IMR-90 (cell line): Measurements from ENCODE around the gene LIPG. TPM values are rescaled to one million over a fixed set of nuclear protein-coding genes. Genes with fewer than 3 reads are reported as not detected.

Experiments used
- ATAC-seq: fragments of 200-7000 bp; cut with Tn5 transposase; 2 replicates; pipeline ENCODE4 v1.9.1; 2020; ENCODE audit warnings: low read depth, mild to moderate bottlenecking, moderate library complexity
- BruUV-seq: library from RNA; stranded (reverse); fragments of 400-500 nt; replicated peaks from 2 replicates; lab custom pipeline; 2021; lab: Mats Ljungman, UMichigan
- CTCF ChIA-PET: fragments of 300-600 bp; formaldehyde crosslinking; extraction: SDS; loops from one replicate; lab custom pipeline; 2021; ENCODE audit warnings: antibody characterized with exemption; lab: Yijun Ruan, JAX
- POLR2A ChIA-PET: fragments of 300-600 bp; sonication (Branson Sonifier 250); formaldehyde crosslinking; loops from one replicate; lab custom pipeline; 2022; ENCODE audit warnings: antibody characterized with exemption; ENCODE audit not compliant: unreplicated experiment; lab: Charles Lee
- DNase-seq: peaks from one replicate; pipeline ENCODE4 v3.0.0; 2013
- H2AFZ ChIP-seq: replicated peaks from 2 replicates; pipeline ENCODE3; 2013; ENCODE audit warnings: low read length, mild to moderate bottlenecking; ENCODE audit not compliant: poor library complexity
- H2AK5ac ChIP-seq: 2 replicates; pipeline ENCODE4 v1.6.1; 2013; ENCODE audit warnings: low read depth, low read length, inconsistent platforms
- H2AK9ac ChIP-seq: replicated peaks from 2 replicates; pipeline ENCODE3; 2013; ENCODE audit warnings: mild to moderate bottlenecking, low read depth, low read length, moderate library complexity; ENCODE audit not compliant: poor library complexity
- H2BK120ac ChIP-seq: 2 replicates; pipeline ENCODE4 v1.6.1; 2013; ENCODE audit warnings: low read depth, low read length, inconsistent platforms
- H2BK15ac ChIP-seq: 3 replicates; pipeline ENCODE4 v1.6.1; 2013; ENCODE audit warnings: low read depth, low read length, inconsistent platforms
- H2BK20ac ChIP-seq: 2 replicates; pipeline ENCODE4 v1.6.1; 2013; ENCODE audit warnings: low read depth, mild to moderate bottlenecking, inconsistent platforms, low read length, moderate library complexity
- H2BK5ac ChIP-seq: 2 replicates; pipeline ENCODE4 v1.6.1; 2013; ENCODE audit warnings: mild to moderate bottlenecking, low read depth, low read length, inconsistent platforms; ENCODE audit not compliant: poor library complexity, severe bottlenecking
- H3K14ac ChIP-seq: replicated peaks from 2 replicates; pipeline ENCODE4 v1.6.1; 2013; ENCODE audit warnings: low read depth, low read length, inconsistent platforms
- H3K18ac ChIP-seq: 2 replicates; pipeline ENCODE4 v1.6.1; 2013; ENCODE audit warnings: low read depth, low read length, control low read depth
- H3K23ac ChIP-seq: 2 replicates; pipeline ENCODE4 v1.6.1; 2013; ENCODE audit warnings: low read depth, low read length, inconsistent platforms
- H3K27ac ChIP-seq: 2 replicates; pipeline ENCODE4 v1.5.1; 2013; ENCODE audit warnings: mild to moderate bottlenecking, control low read depth, low read length; ENCODE audit not compliant: insufficient read depth
- H3K27me3 ChIP-seq: 2 replicates; pipeline ENCODE4 v1.6.1; 2013; ENCODE audit warnings: low read length; ENCODE audit not compliant: control insufficient read depth, insufficient read depth
- H3K36me3 ChIP-seq: 2 replicates; pipeline ENCODE4 v1.6.1; 2013; ENCODE audit warnings: low read length, mixed read lengths; ENCODE audit not compliant: control insufficient read depth, insufficient read depth
- H3K4ac ChIP-seq: 2 replicates; pipeline ENCODE4 v1.6.1; 2013; ENCODE audit warnings: low read depth, low read length, inconsistent platforms
- H3K4me1 ChIP-seq: 2 replicates; pipeline ENCODE4 v1.6.1; 2013; ENCODE audit warnings: low read length, mixed read lengths; ENCODE audit not compliant: control insufficient read depth, insufficient read depth
- H3K4me2 ChIP-seq: 2 replicates; pipeline ENCODE4 v1.6.1; 2013; ENCODE audit warnings: low read depth, mild to moderate bottlenecking, control low read depth, low read length, moderate library complexity
- H3K4me3 ChIP-seq: 2 replicates; pipeline ENCODE4 v1.5.1; 2013; ENCODE audit warnings: low read depth, mild to moderate bottlenecking, control low read depth, low read length, moderate library complexity; ENCODE audit not compliant: insufficient read depth
- H3K56ac ChIP-seq: 2 replicates; pipeline ENCODE4 v1.6.1; 2013; ENCODE audit warnings: low read length, inconsistent platforms; ENCODE audit not compliant: insufficient read depth; ENCODE audit errors: extremely low read depth
- H3K79me1 ChIP-seq, 2 experiments: 2 replicates each; pipeline ENCODE4 v1.6.1; 2013; ENCODE audit warnings: low read length in 2 of 2, inconsistent platforms in 1 of 2, low read depth in 1 of 2
- H3K9ac ChIP-seq: 2 replicates; pipeline ENCODE4 v1.6.1; 2013; ENCODE audit warnings: low read depth, low read length, control low read depth
- H3K9me1 ChIP-seq: 2 replicates; pipeline ENCODE4 v1.6.1; 2013; ENCODE audit warnings: low read length, inconsistent platforms; ENCODE audit not compliant: insufficient read depth
- H3K9me3 ChIP-seq: 2 replicates; pipeline ENCODE4 v1.6.1; 2013; ENCODE audit warnings: low read length; ENCODE audit not compliant: control insufficient read depth, insufficient read depth
- H4K20me1 ChIP-seq: 2 replicates; pipeline ENCODE4 v1.6.1; 2013; ENCODE audit warnings: low read length, inconsistent platforms; ENCODE audit not compliant: insufficient read depth
- H4K5ac ChIP-seq: 2 replicates; pipeline ENCODE4 v1.6.1; 2013; ENCODE audit warnings: mild to moderate bottlenecking, low read depth, low read length, control low read depth
- H4K8ac ChIP-seq, 2 experiments: 2 replicates each; pipeline ENCODE4 v1.6.1; 2013; ENCODE audit warnings: low read depth in 2 of 2, low read length in 2 of 2, control low read depth in 1 of 2, inconsistent platforms in 1 of 2
- H4K91ac ChIP-seq: 2 replicates; pipeline ENCODE4 v1.6.1; 2013; ENCODE audit warnings: low read depth, low read length, inconsistent platforms; ENCODE audit not compliant: insufficient read depth
- BHLHE40 ChIP-seq: fragments of 150-350 bp; IDR thresholded peaks from 2 replicates; pipeline ENCODE4 v1.6.1; 2016; ENCODE audit warnings: mild to moderate bottlenecking, low read depth, low read length
- CEBPB ChIP-seq: IDR thresholded peaks from 2 replicates; pipeline ENCODE4 v1.6.1; 2012; ENCODE audit warnings: low read depth, low read length, improper control_type of control experiment
- CHD1 ChIP-seq: IDR thresholded peaks from 2 replicates; pipeline ENCODE4 v1.6.1; 2012; ENCODE audit warnings: low read depth, low read length, improper control_type of control experiment
- ELK1 ChIP-seq: fragments of 150-350 bp; IDR thresholded peaks from 2 replicates; pipeline ENCODE4 v1.6.1; 2016; ENCODE audit warnings: low read depth, mild to moderate bottlenecking, low read length, moderate library complexity, borderline replicate concordance
- FOS ChIP-seq: fragments of 150-350 bp; IDR thresholded peaks from 2 replicates; pipeline ENCODE4 v1.6.1; 2016; ENCODE audit warnings: low read depth, low read length
- MAFK ChIP-seq: IDR thresholded peaks from 2 replicates; pipeline ENCODE4 v1.6.1; 2012; ENCODE audit warnings: low read depth, low read length, improper control_type of control experiment
- MAZ ChIP-seq: IDR thresholded peaks from 2 replicates; pipeline ENCODE4 v1.6.1; 2012; ENCODE audit warnings: low read depth, mild to moderate bottlenecking, low read length, improper control_type of control experiment, moderate library complexity, borderline replicate concordance
- MXI1 ChIP-seq: IDR thresholded peaks from 2 replicates; pipeline ENCODE4 v1.6.1; 2012; ENCODE audit warnings: low read depth, mild to moderate bottlenecking, low read length, moderate library complexity, borderline replicate concordance
- NFE2L2 ChIP-seq: fragments of 150-350 bp; IDR thresholded peaks from 2 replicates; pipeline ENCODE4 v1.6.1; 2016; ENCODE audit warnings: low read depth, mild to moderate bottlenecking, low read length
- POLR2A ChIP-seq: IDR thresholded peaks from 2 replicates; pipeline ENCODE4 v1.6.1; 2012; ENCODE audit warnings: mild to moderate bottlenecking, low read depth, low read length
- RAD21 ChIP-seq: IDR thresholded peaks from 2 replicates; pipeline ENCODE4 v1.6.1; 2012; ENCODE audit warnings: low read length, improper control_type of control experiment
- RCOR1 ChIP-seq: IDR thresholded peaks from 2 replicates; pipeline ENCODE4 v1.6.1; 2012; ENCODE audit warnings: mild to moderate bottlenecking, low read length, improper control_type of control experiment; ENCODE audit not compliant: insufficient replicate concordance
- RFX5 ChIP-seq: IDR thresholded peaks from 2 replicates; pipeline ENCODE4 v1.8.0; 2012; ENCODE audit warnings: low read depth, mild to moderate bottlenecking, low read length, moderate library complexity
- SMC3 ChIP-seq: fragments of 150-350 bp; IDR thresholded peaks from 2 replicates; pipeline ENCODE4 v1.6.1; 2016; ENCODE audit warnings: low read depth, mild to moderate bottlenecking, antibody characterized with exemption, low read length, moderate library complexity
- WGBS, 2 experiments: methylation state at CpG; one replicate each; pipeline versions ENCODE4 v1.1.5 to v1.1.7; 2013; ENCODE audit warnings: missing lambda C conversion rate in 2 of 2; ENCODE audit not compliant: insufficient read length in 1 of 2; ENCODE audit errors: extremely low coverage in 2 of 2; 5-methylcytosine and 5-hydroxymethylcytosine counted together
- dilution Hi-C: fragments of 300-500 bp; cut with HindIII; formaldehyde crosslinking; loops from one replicate; pipeline ENCODE4 v1.14.3; 2018; ENCODE audit warnings: low sequenced_read_pairs; ENCODE audit not compliant: unreplicated experiment
- in situ Hi-C: fragments of 300-500 bp; cut with MboI; formaldehyde crosslinking; loops from 3 replicates; pipeline ENCODE4 v1.14.3; 2019; ENCODE audit warnings: low sequenced_read_pairs, inconsistent platforms, mixed read lengths
- intact Hi-C: fragments of 100-400 bp; cut with micrococcal nuclease; formaldehyde crosslinking; loops from 2 replicates; pipeline ENCODE4 v1.10.0; 2022
- polyA plus RNA-seq, 3 experiments: library from polyadenylated mRNA; depleted of rRNA; stranded (reverse); fragments of >200 nt; gene quantifications; 2 replicates each; pipeline ENCODE4 v1.2.3, GENCODE V29; 2012; ENCODE audit warnings: low replicate concordance in 1 of 3
- total RNA-seq: library from RNA; depleted of rRNA; stranded (reverse); fragments of >200 nt; gene quantifications from 2 replicates; pipeline ENCODE4 v1.2.3, GENCODE V29; 2012
- TF ChIP-seq, protein P1 (sequence below): fragments of 150-350 bp; IDR thresholded peaks from 2 replicates; pipeline ENCODE4 v1.6.1; 2017; ENCODE audit warnings: mild to moderate bottlenecking, antibody characterized with exemption, low read length, low read depth
- TF ChIP-seq, protein P2 (sequence below): conservative IDR thresholded peaks from 2 replicates; pipeline ENCODE4 v1.5.1; 2012; ENCODE audit warnings: mild to moderate bottlenecking, low read depth, low read length, improper control_type of control experiment

The LIPG gene
- total and polyA plus RNA-seq, 2 of the 4 experiments (the other 2 are of a cell fraction), result under 0.01 to 0.14 TPM

- Histone ChIP-seq H2BK5ac (no peak overlapping the region), H3K4ac (no peak overlapping the region), H3K9ac (no peak overlapping the region), H4K91ac (no peak overlapping the region), H3K4me1 (no peaks in the 10 kb centered on the region), H2AFZ (no peak overlapping the region), H3K36me3 (no peaks in the 10 kb centered on the region), H2BK120ac (no peak overlapping the region), H3K14ac (no peak overlapping the region), H3K18ac (no peak overlapping the region), H3K27me3 (peaks cover 23% of the 10 kb centered on the region), H3K79me1 (no peaks in the 10 kb centered on the region), H2AK5ac (no peak overlapping the region), H3K9me1 (no peaks in the 10 kb centered on the region), H3K27ac (no peak overlapping the region), H2AK9ac (no peak overlapping the region), H2BK15ac (no peak overlapping the region), H3K23ac (no peak overlapping the region), H4K5ac (no peak overlapping the region), H3K4me3 (no peak overlapping the region), H4K8ac (no peak overlapping the region), H3K9me3 (no peaks in the 10 kb centered on the region), H2BK20ac (no peak overlapping the region), H4K20me1 (no peaks in the 10 kb centered on the region), H3K56ac (no peak overlapping the region), H3K4me2 (no peak overlapping the region)
- 90% methylated on average over 2 of the region's 6 CpGs; no CpG with 5 or more reads in 1 of the 2 experiments for WGBS, 2 experiments
- BruUV-seq, result no TSS peak
- DNase-seq, result no peak
- in situ Hi-C loops, result no loop called here
- dilution Hi-C loops, result no loop called here
- intact Hi-C loops, result no loop called here
- CTCF ChIA-PET, result no interaction called here
- POLR2A ChIA-PET, result no interaction called here
- no peak for TF ChIP-seq POLR2A
- no peak for TF ChIP-seq CHD1
- TF ChIP-seq RCOR1, result no peak
- TF ChIP-seq, protein P1, sequence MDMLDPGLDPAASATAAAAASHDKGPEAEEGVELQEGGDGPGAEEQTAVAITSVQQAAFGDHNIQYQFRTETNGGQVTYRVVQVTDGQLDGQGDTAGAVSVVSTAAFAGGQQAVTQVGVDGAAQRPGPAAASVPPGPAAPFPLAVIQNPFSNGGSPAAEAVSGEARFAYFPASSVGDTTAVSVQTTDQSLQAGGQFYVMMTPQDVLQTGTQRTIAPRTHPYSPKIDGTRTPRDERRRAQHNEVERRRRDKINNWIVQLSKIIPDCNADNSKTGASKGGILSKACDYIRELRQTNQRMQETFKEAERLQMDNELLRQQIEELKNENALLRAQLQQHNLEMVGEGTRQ, result no peak
- no peak for TF ChIP-seq FOS
- no peak for TF ChIP-seq RFX5
- TF ChIP-seq SMC3, result no peak
- no peak for TF ChIP-seq MAFK
- TF ChIP-seq MAZ, result no peak
- TF ChIP-seq MXI1, result no peak
- TF ChIP-seq CEBPB, result no peak
- TF ChIP-seq NFE2L2, result no peak
- no peak for TF ChIP-seq BHLHE40
- TF ChIP-seq RAD21, result no peak
- TF ChIP-seq, protein P2, sequence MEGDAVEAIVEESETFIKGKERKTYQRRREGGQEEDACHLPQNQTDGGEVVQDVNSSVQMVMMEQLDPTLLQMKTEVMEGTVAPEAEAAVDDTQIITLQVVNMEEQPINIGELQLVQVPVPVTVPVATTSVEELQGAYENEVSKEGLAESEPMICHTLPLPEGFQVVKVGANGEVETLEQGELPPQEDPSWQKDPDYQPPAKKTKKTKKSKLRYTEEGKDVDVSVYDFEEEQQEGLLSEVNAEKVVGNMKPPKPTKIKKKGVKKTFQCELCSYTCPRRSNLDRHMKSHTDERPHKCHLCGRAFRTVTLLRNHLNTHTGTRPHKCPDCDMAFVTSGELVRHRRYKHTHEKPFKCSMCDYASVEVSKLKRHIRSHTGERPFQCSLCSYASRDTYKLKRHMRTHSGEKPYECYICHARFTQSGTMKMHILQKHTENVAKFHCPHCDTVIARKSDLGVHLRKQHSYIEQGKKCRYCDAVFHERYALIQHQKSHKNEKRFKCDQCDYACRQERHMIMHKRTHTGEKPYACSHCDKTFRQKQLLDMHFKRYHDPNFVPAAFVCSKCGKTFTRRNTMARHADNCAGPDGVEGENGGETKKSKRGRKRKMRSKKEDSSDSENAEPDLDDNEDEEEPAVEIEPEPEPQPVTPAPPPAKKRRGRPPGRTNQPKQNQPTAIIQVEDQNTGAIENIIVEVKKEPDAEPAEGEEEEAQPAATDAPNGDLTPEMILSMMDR, result no peak
- no peak for TF ChIP-seq ELK1
- no peak for ATAC-seq
These were observed 26.3 kb downstream of the LIPG start for GRCh38 chr18:49588171-49588570.
